ENCODE measurements around the gene TMEM181. TPM values are rescaled to one million over a fixed set of nuclear protein-coding genes. Genes with fewer than 3 reads are reported as not detected.

The TMEM181 gene
- total and polyA plus RNA-seq, 2 donors (not counting 1 experiment from before 2014, with no cell fraction given) = 2.8 to 9.3 TPM

DNA sequence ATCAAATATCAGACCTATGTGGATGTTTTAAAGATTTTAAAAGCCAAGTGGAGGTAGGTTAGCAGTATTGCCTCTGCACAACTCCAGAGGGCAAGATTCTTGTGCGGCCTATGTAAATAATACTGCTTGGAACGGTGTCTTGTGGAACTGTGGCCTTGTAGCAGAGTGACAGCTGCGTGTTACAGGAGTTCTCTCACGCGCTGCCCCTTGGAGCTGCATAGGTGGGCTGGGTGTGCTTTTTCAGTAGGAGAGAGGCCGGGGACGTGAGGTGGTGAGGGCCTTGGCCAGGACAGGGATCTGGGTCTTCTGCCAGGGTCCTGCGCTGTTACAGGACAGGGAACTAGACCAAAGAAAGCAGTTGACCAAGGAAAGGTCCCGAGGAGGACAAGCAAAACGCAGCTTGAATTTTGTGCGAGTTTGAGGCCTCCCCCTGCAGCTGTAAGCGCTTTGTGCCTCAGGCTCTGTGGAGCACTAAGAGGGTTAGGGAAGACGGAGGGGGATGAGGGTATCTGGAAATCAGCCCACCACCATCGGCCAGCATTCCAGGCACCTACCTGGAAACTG is 1.5 kb downstream of the TMEM181 start:
- ATAC-seq (ENCODE audit: low read depth) (no peak), DNase-seq (no peak)
- Histone ChIP-seq H3K4me1 (ENCODE audit: control insufficient read depth in 2 of 2, insufficient read depth in 2 of 2, low read length in 2 of 2) (peaks cover 15 to 21% of the 10 kb centered on the region in 2 donors), H4K20me1 (ENCODE audit: control insufficient read depth, insufficient read depth, low read length, poor library complexity, severe bottlenecking) (peaks cover 28% of the 10 kb centered on the region), H3K27ac (ENCODE audit: low read length in 2 of 2) (no peak overlapping the region), H2AFZ (ENCODE audit: insufficient read depth, low read depth, low read length, poor library complexity, severe bottlenecking) (peak overlapping the region; percentile 81), H3K4me2 (replicated peaks; ENCODE audit: low read depth, low read length, poor library complexity, severe bottlenecking) (peak overlapping the region; percentile 90), H3K9ac (ENCODE audit: low read length) (no peak overlapping the region), H3K79me2 (ENCODE audit: control insufficient read depth, insufficient read depth, low read length) (peaks cover 62% of the 10 kb centered on the region), H3K9me3 (ENCODE audit: control extremely low read depth in 1 of 3, control insufficient read depth in 2 of 3, insufficient read depth in 1 of 3, low read length in 2 of 3) (no peaks in the 10 kb centered on the region), H3K36me3 (replicated peaks in 1 of 2; ENCODE audit: control extremely low read depth in 1 of 2, control insufficient read depth in 1 of 2, extremely low read depth in 1 of 2, insufficient read depth in 2 of 2, low read length in 1 of 2) (peaks cover 0 to 2% of the 10 kb centered on the region in 2 experiments), H3K4me3 (ENCODE audit: control extremely low read depth in 1 of 5, extremely low read depth in 1 of 5, insufficient read depth in 1 of 5, low read depth in 2 of 5, low read length in 4 of 5) (peak overlapping the region in 2 of 5 experiments; percentile 75 to 83), H3K27me3 (replicated peaks in 1 of 4; ENCODE audit: control extremely low read depth in 1 of 4, control insufficient read depth in 3 of 4, insufficient read depth in 4 of 4, low read length in 3 of 4) (no peaks in the 10 kb centered on the region)
- peaks cover 28% of the 10 kb centered on the region for H3K4me1 Mint-ChIP-seq
- TF ChIP-seq CTCF (IDR thresholded peaks at IDR 0.05) (no peak), EZH2 (IDR thresholded peaks at IDR 0.05; ENCODE audit: borderline replicate concordance, insufficient read depth, low read depth, low read length, poor library complexity, severe bottlenecking) (no peak)
- ChIA-PET POLR2A (no interaction called here), CTCF (interaction anchor here (1.3 kb wide), 1 partner anchor 340 kb away, joined by 3 read pairs; no protein-coding TSS in a partner anchor)
- 84% methylated on average over 12 of the region's 14 CpGs for WGBS (ENCODE audit: insufficient coverage)
- intact Hi-C loops (cut with micrococcal nuclease) = no loop called here
- no peaks in the 10 kb centered on the region for H3K27me3 Mint-ChIP-seq
- peak overlapping the region; percentile 78 for H3K27ac Mint-ChIP-seq
- H3K9me3 Mint-ChIP-seq (ENCODE audit: insufficient read depth) = no peaks in the 10 kb centered on the region
- peak overlapping the region; percentile 84 for H3K4me3 Mint-ChIP-seq

- peaks cover 0 to 2% of the 10 kb centered on the region in 2 experiments for H3K36me3 ChIP-seq (replicated peaks in 1 of 2; ENCODE audit: control extremely low read depth in 1 of 2, control insufficient read depth in 1 of 2, extremely low read depth in 1 of 2, insufficient read depth in 2 of 2, low read length in 1 of 2)
- no peaks in the 10 kb centered on the region for H3K27me3 ChIP-seq (replicated peaks in 1 of 4; ENCODE audit: control extremely low read depth in 1 of 4, control insufficient read depth in 3 of 4, insufficient read depth in 4 of 4, low read length in 3 of 4)
- peaks cover 33% of the 10 kb centered on the region for H4K20me1 ChIP-seq (ENCODE audit: control insufficient read depth, insufficient read depth, low read length, poor library complexity, severe bottlenecking)
- H3K79me2 ChIP-seq (ENCODE audit: control insufficient read depth, insufficient read depth, low read length) = peaks cover 67% of the 10 kb centered on the region
- H3K4me1 ChIP-seq (ENCODE audit: control insufficient read depth in 2 of 2, insufficient read depth in 2 of 2, low read length in 2 of 2) = peaks cover 15 to 21% of the 10 kb centered on the region in 2 donors
- intact Hi-C loops (cut with micrococcal nuclease) = no loop called here
- ChIA-PET CTCF (interaction anchor here (1.3 kb wide), 1 partner anchor 341 kb away, joined by 3 read pairs; no protein-coding TSS in a partner anchor), POLR2A (no interaction called here)
- no peak for DNase-seq
- Mint-ChIP-seq H3K27ac (peak overlapping the region; percentile 78), H3K9me3 (ENCODE audit: insufficient read depth) (no peaks in the 10 kb centered on the region), H3K4me1 (peaks cover 33% of the 10 kb centered on the region), H3K4me3 (peak overlapping the region; percentile 19), H3K27me3 (no peaks in the 10 kb centered on the region)
- no peak for ATAC-seq (ENCODE audit: low read depth)
- 96% methylated on average over 6 of the region's 8 CpGs for WGBS (ENCODE audit: insufficient coverage)
- H2AFZ ChIP-seq (ENCODE audit: insufficient read depth, low read depth, low read length, poor library complexity, severe bottlenecking) = no peak overlapping the region
- TF ChIP-seq CTCF (IDR thresholded peaks at IDR 0.05) (no peak), EZH2 (IDR thresholded peaks at IDR 0.05; ENCODE audit: borderline replicate concordance, insufficient read depth, low read depth, low read length, poor library complexity, severe bottlenecking) (no peak)
- no peak overlapping the region for H3K4me2 ChIP-seq (replicated peaks; ENCODE audit: low read depth, low read length, poor library complexity, severe bottlenecking)
- H3K9me3 ChIP-seq (ENCODE audit: control extremely low read depth in 1 of 3, control insufficient read depth in 2 of 3, insufficient read depth in 1 of 3, low read length in 2 of 3) = no peaks in the 10 kb centered on the region
- H3K9ac ChIP-seq (ENCODE audit: low read length) = no peak overlapping the region
- H3K4me3 ChIP-seq (ENCODE audit: control extremely low read depth in 1 of 5, extremely low read depth in 1 of 5, insufficient read depth in 1 of 5, low read depth in 2 of 5, low read length in 4 of 5) = no peak overlapping the region
- no peak overlapping the region for H3K27ac ChIP-seq (ENCODE audit: low read length in 2 of 2)
These were observed 2.0 kb downstream of the TMEM181 start for GRCh38 chr6:158561938-158562337.
